Mesenteric fat pad (tissue), 1 donor: Measurements from ENCODE around the gene NHLH2. TPM values are rescaled to one million over a fixed set of nuclear protein-coding genes. Genes with fewer than 3 reads are reported as not detected.

Experiments
- DNase-seq: peaks from one replicate; pipeline ENCODE4 v3.0.0-alpha.2; 2020; ENCODE audit warnings: low spot score
- total RNA-seq: library from RNA; stranded (reverse); fragmentation: NEBNext Ultra II Directional; extraction: Animal tissue kit (Norgen Biotek cat#: 25700); gene quantifications from one replicate; pipeline ENCODE4 v1.2.1, GENCODE V29; 2021
- donor health status: DM: yes; HTN: yes; CAD: no.

The NHLH2 gene
- total RNA-seq, 1 donor from 2014 or later: not detected

DNA sequence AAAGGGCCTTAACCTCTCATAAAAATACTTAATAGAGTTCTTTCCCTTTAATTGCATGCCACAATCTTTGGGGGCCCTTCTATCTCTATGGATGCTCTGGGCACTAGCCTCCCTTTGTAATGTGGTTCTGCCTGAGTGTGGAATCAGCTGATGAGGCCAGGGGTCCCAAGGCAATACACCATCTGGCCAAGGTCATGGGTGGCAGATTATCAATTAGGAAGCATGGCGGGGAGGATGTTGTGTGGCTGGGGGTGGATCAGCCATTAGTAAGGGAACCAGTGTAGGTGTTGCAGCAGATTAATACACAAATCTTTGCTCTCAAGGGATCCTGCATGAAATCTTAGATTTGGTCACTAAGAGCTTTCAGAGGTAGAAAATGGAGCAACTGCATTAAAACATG, 35.3 kb downstream of the NHLH2 start:
- no peak for DNase-seq

DNA sequence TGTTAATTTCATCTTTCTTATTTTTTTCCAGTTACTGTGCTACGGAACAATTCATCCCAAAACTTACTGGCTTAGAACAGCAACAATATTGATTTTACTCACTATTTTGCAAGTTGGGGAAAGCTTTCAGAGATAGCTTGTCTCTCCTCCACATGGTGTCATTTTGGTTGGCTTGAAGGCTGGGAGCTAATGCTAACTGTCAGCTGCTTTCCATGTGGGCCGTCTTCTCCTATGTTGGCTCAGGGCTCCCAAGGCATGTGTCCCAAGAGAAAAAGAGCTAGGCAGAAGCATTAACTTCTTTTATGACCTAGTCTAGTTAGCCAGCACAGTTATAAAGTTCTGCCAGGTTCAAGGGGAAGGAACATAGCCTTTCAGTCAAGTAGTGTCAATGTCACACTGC, 38.5 kb downstream of the NHLH2 start:
- no peak for DNase-seq

DNA sequence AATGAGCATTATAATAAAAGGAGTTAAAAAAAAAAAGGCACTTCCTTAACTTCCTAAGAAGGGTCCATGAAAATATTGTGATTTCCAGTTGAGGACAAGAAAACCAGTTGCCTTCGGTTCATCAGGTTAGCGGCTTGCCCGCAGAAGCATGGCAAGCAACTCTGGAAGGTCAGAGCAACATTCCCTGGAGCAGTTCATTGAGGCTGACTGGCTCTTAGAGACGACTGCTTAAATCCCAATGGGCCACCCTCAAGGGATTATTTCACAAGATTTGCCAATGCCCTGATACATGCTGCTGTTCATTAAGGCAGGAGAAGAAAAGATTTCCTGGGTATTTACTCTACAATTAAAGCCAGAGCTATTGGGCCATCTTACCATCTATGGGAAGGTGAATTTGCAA, 43.4 kb downstream of the NHLH2 start:
- no peak for DNase-seq

DNA sequence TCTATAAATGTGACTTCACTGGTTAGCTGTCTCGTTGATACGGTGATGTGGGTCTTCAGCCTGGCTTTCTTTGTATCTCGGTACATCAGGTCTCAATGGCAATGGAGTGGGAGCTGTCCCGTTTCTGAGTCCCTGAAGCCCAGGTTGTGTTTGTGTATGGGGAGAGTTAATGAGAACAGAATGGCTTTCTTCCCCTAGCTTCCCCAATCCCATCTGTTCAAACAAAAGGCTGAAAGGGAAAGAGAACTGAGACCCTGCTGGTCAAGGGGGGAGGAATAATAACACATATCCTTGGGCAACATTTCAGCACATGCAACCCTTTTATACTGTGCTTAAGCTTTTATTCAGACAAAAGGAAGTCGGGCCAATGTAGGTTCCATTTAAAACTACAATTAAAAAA, 44.0 kb downstream of the NHLH2 start:
- DNase-seq: no peak

DNA sequence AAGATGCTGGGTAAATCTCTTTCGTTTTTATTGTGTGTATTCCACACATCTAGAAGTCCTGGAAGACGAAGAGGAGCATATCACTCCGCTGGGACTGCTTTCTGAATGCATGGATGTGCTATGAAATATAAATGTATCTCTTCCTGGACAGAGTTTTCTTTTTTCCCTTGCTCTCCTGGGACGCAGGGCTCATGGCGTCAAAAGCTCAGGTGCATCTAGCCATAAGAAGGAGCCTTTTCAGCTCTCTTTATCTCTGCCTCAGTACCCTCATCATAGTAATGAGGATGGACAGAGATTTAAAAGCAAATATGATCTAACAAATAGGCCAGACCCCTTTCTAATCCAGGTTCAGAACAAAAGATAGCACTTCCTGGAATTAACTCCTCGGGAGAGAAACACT, 44.9 kb downstream of the NHLH2 start:
- no peak for DNase-seq

DNA sequence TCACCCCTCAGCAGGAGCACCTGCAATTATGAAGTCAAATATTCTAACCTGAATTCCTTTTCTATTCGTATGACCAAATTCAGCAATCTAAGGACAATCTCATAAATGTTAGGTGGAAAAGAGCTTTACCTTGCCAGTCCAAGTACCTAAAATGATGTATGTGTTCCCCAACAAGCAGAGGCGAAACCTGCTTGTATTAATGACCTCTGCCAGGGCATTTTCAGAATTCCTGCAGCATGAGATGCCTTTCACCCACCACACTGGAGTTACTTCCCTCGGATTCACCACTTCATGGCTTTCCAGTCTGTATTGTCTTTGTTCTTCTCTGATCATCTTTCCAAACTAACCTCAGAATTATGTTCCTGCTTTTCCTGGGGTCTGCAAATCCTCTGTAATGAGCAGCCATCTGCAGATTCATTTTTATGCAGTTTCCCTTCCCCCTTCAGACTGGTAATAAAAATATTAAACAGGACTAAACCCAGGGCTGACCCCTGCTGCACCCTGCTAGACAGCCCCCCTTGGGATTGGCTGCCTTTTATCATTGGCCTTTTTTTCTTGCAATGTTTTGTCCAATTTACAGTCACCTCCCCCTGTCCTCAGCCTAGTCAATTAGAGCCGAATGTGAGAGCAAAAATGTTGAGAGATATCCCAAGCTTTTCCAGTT, 45.8 kb downstream of the NHLH2 start:
- DNase-seq: no peak

DNA sequence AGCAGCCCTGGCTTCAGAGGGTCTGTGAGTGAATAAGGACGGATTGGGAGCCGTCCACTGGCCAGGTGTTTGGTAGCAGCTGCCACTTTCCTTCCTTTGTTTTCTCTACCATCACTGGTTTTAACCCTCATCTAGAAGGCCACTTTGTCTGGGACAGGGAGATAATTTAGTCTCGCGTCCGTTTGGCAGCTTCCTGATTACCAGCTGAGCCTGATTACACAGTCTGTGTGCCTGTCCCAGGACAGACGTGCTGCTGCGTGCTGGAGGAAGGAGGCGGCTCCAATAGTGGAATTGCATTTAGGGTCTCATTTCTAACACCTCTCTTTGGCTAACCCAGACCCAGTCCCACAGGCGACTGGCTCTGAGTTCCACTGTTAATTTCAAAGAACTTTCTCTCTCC, 47.8 kb downstream of the NHLH2 start:
- no peak for DNase-seq

DNA sequence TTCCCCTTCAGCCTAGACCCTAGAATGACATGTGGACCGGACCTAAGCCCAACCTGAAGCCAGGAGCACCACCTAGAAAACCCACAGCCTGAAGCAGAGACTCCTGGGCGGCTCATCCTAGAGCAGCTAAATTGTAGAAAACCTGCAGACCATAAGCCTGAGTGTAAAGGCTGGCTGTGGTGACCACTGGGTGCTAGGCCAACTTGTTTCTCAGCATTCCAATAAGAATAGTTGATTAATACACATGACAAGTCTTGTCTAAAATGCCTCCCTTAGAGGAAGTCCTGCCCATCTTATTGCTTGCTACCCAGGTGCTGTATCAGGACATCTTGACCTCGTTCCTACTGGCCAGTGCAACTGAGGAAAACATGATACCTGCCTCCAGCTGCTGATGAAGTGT, 49.1 kb downstream of the NHLH2 start:
- DNase-seq: no peak

DNA sequence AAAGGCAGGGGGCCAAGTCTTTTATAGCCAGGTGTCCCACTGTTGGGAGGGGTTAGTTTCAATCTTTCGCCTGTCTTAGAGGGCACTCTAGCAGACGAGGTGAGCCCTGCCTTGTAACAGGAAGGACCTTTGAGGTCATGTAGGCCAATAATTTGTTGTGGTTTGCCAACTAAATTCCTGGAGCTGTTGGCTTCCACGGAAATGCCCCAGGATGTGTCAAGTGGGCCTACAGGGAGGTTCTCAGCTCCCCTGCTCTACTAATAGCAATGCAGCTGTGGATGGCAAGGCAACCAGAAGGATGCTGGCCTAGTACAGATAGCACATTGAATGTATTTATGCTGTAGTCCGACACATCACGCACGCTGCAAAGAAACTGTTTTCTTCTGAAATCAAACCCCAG, 50.1 kb downstream of the NHLH2 start:
- no peak for DNase-seq

DNA sequence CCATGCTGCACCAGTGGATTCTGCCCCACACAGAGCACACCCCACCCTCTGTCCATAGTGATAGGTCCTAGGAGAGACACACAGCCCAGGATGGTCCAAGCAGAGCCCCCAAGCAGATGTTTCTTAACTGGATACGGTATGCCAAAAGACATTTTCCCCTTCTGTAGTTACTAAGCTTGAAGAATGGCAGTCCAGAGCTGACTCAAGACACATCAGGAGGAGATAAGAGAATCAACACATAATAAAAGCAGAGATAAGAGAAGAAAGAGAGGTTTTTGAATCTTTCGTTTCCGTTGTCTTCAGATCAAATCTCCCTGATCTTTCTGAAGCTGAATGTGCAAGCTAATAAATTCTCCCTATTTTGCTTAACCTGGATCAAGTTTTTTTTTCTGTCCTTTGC, 50.6 kb downstream of the NHLH2 start:
- no peak for DNase-seq

Other genes with a start within 250 kb of the NHLH2 start
- 12.5 TPM for gene VANGL1, start 199.2 kb downstream of the NHLH2 start, total RNA-seq
- gene CASQ2, start 72.4 kb downstream of the NHLH2 start, total RNA-seq: 1.5 TPM
- 5.1 TPM for gene SLC22A15, start 135.4 kb upstream of the NHLH2 start, total RNA-seq